Chondrocyte (in vitro differentiated cells): ENCODE results near the gene RTRAF. TPM values are rescaled to one million over a fixed set of nuclear protein-coding genes. Genes with fewer than 3 reads are reported as not detected.

Experiments used
- DNase-seq: peaks from one replicate; pipeline ENCODE4 v3.0.0; 2021; ENCODE audit warnings: mixed read lengths, low spot score
- H3K27ac Mint-ChIP-seq: one replicate; pipeline ENCODE4 v1.8.0; 2021; ENCODE audit warnings: mild to moderate bottlenecking, moderate library complexity, mixed read lengths; ENCODE audit not compliant: unreplicated experiment
- H3K27me3 Mint-ChIP-seq: 2 replicates; pipeline ENCODE4 v1.8.0; 2021; ENCODE audit warnings: low read depth, mixed read lengths
- H3K36me3 Mint-ChIP-seq: 2 replicates; pipeline ENCODE4 v1.8.0; 2021; ENCODE audit warnings: low read depth, mixed read lengths
- H3K4me1 Mint-ChIP-seq: 2 replicates; pipeline ENCODE4 v1.8.0; 2021; ENCODE audit warnings: low read depth, mild to moderate bottlenecking, mixed read lengths
- H3K4me3 Mint-ChIP-seq: one replicate; pipeline ENCODE4 v1.8.0; 2021; ENCODE audit warnings: mild to moderate bottlenecking, moderate library complexity, mixed read lengths; ENCODE audit not compliant: unreplicated experiment
- H3K9me3 Mint-ChIP-seq: 2 replicates; pipeline ENCODE4 v1.8.0; 2021; ENCODE audit warnings: low read depth, mixed read lengths
- total RNA-seq: library from RNA; stranded (reverse); gene quantifications from 3 replicates; pipeline ENCODE4 v1.2.1, GENCODE V29; 2021
- TF ChIP-seq, protein P1 (sequence below): fragments of 200-600 bp; sonication (generic); IDR thresholded peaks from 2 replicates; pipeline ENCODE4 v1.5.0; 2021; ENCODE audit warnings: antibody characterized with exemption, mild to moderate bottlenecking, moderate library complexity

The RTRAF gene
- total RNA-seq, 1 donor from 2014 or later: 169 TPM

DNA sequence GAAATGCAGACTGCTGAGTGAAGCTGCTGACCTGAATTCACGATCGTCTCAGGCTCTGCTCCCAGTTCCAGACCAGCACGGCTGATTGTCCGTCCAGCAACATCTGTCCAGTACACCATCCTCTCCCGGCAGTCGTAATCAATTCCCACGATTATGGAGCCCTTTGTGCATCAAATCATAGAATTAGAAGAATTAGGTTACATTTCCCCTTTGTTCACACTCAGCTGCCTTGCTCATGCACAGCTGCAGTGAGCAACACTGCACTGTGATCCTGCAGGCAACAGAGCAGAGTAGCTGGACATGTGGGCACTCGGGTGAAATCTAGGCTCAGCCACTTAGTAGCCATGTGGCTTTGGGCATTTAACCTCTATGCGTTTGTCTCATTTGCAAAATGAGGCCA, 22.2 kb downstream of the RTRAF start:
- Mint-ChIP-seq H3K27ac (no peak overlapping the region), H3K9me3 (no peaks in the 10 kb centered on the region)

DNA sequence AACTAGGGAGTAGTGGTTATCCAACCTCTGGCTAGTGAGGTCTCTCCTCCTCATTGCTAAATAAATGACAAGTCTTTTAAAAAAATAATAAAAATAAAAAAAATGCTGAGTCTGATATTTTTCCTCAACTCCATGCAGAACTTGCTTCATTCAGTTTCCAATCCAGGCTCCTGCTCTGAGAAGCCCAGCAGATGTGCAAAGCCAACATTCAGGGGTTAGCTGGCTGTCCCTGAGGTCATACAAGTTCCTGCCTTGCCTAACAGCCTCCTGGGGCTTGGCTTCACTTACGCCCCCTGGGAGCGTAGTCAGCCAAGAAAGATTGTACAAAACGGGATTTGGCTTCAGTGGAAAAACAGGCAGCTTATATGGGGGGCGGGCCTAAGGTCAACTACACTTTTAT, 23.3 kb downstream of the RTRAF start:
- H3K27me3 Mint-ChIP-seq: no peaks in the 10 kb centered on the region
- TF ChIP-seq, protein P1, sequence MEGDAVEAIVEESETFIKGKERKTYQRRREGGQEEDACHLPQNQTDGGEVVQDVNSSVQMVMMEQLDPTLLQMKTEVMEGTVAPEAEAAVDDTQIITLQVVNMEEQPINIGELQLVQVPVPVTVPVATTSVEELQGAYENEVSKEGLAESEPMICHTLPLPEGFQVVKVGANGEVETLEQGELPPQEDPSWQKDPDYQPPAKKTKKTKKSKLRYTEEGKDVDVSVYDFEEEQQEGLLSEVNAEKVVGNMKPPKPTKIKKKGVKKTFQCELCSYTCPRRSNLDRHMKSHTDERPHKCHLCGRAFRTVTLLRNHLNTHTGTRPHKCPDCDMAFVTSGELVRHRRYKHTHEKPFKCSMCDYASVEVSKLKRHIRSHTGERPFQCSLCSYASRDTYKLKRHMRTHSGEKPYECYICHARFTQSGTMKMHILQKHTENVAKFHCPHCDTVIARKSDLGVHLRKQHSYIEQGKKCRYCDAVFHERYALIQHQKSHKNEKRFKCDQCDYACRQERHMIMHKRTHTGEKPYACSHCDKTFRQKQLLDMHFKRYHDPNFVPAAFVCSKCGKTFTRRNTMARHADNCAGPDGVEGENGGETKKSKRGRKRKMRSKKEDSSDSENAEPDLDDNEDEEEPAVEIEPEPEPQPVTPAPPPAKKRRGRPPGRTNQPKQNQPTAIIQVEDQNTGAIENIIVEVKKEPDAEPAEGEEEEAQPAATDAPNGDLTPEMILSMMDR: no peak
- DNase-seq: no peak
- H3K27ac Mint-ChIP-seq: peak overlapping the region; percentile 77
- no peaks in the 10 kb centered on the region for H3K9me3 Mint-ChIP-seq
- no peak overlapping the region for H3K4me3 Mint-ChIP-seq
- peaks cover 35% of the 10 kb centered on the region for H3K36me3 Mint-ChIP-seq
- H3K4me1 Mint-ChIP-seq: peaks cover 14% of the 10 kb centered on the region

More for the DNA sequence above, 22.2 kb downstream of the RTRAF start:
- TF ChIP-seq, protein P1: no peak
- peaks cover 14% of the 10 kb centered on the region for H3K4me1 Mint-ChIP-seq
- DNase-seq: no peak
- H3K27me3 Mint-ChIP-seq: no peaks in the 10 kb centered on the region
- H3K4me3 Mint-ChIP-seq: no peak overlapping the region
- H3K36me3 Mint-ChIP-seq: peaks cover 32% of the 10 kb centered on the region

DNA sequence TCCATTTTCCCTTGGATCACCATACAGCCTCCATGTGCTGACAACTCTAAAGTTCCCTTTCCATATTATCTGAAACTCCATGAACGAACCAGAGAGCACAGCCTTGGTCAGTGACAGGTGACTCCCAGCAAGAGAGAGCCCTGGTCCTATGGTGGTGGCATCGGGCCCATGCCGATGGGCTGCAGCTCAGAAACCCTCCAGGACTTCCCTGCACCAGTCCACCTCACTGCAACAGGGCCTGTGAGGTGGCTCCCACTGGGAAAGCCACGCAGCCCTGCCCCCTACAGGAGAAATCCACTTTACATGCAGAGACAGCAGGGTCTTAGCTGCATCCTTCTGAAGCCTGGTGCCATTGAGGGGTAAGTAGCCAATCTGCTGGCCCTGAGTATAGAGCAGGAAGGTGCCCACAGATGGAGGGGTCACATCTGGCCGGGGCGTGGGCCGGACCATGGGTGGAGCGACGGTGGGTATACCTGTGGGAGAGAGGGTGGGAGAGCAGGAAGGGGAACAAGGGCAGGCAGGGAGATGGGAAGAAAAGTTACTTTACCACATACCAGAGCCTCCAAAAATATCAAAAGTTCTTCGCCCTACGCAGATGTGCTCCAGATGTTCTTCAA, 24.7 kb downstream of the RTRAF start:
- TF ChIP-seq, protein P1: peak; percentile 43
- no peaks in the 10 kb centered on the region for H3K9me3 Mint-ChIP-seq
- H3K36me3 Mint-ChIP-seq: peaks cover 35% of the 10 kb centered on the region
- no peaks in the 10 kb centered on the region for H3K27me3 Mint-ChIP-seq
- no peak for DNase-seq
- H3K27ac Mint-ChIP-seq: no peak overlapping the region
- H3K4me3 Mint-ChIP-seq: no peak overlapping the region
- peaks cover 24% of the 10 kb centered on the region for H3K4me1 Mint-ChIP-seq

DNA sequence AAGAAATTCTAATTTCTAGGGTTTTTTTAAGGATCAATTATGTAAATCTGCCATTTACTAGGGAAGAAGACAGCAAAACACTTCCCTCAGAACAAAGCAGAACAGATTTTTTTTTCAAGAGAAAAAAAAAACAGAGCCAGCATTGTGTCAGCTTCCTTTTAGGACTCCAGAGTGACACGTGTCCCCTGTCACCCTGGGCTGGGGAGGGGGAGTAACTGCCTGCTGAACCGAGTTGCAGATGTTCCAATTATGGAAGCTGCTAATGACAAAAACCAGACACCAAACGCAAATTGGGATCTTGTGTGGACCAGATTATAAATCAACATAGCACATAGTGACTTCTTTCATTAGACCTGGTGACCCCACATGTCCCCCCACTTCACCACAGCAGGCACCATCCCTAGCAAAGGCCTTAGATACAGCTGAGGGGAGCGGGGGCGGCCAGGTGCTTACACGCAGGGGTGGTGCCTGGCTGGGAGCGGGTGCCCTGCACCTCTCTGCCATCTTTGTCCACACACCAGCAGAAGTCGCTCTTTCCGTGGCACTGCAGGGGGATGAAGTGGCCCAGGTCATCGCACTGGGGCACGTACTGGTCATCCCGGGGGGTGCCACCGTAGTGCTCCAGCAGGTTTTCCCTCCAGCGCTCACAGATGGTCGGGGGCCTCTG, 25.4 kb downstream of the RTRAF start:
- Mint-ChIP-seq H3K27me3 (no peaks in the 10 kb centered on the region), H3K36me3 (peaks cover 35% of the 10 kb centered on the region), H3K4me1 (peaks cover 24% of the 10 kb centered on the region), H3K27ac (no peak overlapping the region), H3K9me3 (no peaks in the 10 kb centered on the region), H3K4me3 (no peak overlapping the region)
- no peak for DNase-seq
- TF ChIP-seq, protein P1: no peak

DNA sequence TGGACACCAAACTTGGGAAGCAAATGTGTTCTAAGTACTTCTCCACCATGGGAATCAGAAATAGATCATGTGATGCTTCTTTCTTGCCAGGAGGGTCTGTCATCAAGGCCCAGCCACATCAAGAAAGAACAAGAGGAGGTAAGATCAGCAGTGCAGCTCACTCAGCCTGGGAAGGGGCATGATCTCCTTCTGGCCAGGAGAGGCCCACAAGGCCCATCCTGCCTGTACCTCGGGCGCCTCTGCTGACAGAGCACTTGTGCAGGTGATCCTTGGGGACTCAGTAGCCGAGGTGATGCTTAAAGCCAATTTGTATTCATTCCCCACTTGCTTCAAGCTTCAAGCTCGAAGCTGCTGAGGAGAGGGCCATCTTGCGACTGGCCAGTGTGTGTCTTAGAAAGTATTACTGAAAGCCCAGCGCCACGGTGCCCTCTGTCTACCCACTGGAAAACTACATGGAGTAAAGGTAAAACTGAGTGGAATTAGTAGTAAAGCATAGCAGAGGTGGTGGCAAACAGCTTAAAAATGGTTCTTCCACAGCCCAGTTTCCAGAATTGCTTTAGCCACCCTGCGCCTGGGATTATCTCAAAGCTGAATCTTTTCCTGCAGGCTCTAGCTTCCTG, 26.2 kb downstream of the RTRAF start:
- DNase-seq: no peak
- H3K9me3 Mint-ChIP-seq: no peaks in the 10 kb centered on the region
- H3K4me3 Mint-ChIP-seq: no peak overlapping the region
- H3K4me1 Mint-ChIP-seq: peaks cover 24% of the 10 kb centered on the region
- H3K27ac Mint-ChIP-seq: no peak overlapping the region
- TF ChIP-seq, protein P1: peak; percentile 71
- H3K27me3 Mint-ChIP-seq: no peaks in the 10 kb centered on the region
- H3K36me3 Mint-ChIP-seq: peaks cover 37% of the 10 kb centered on the region
